ENCODE measurements around the gene KCNQ4. TPM values are rescaled to one million over a fixed set of nuclear protein-coding genes. Genes with fewer than 3 reads are reported as not detected.

KCNQ4 gene
- total and polyA plus RNA-seq, 2 of the 4 experiments (the other 2 are of a cell fraction): 0.07 TPM; not detected in 1

DNA sequence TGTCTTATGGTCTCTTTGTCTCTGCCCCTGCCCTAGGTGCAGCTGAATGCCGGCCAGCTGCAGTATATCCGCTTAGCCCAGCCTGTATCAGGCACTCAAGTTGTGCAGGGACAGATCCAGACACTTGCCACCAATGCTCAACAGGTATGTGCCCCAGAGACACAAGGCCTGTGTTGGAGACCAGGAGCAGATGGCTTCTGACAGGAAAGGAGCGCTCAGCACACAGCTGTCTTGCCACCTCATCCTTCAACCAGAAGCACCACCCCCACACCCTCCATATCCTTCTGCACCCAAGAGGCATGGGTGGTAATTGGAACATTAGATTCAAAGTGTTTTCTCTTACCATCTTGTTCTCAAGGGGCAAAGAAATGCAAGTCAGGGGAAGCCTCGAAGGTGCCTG is 17.0 kb upstream of the KCNQ4 start:
- no peaks in the 10 kb centered on the region for H3K27me3 ChIP-seq (ENCODE audit: control insufficient read depth, insufficient read depth, low read length)
- no peak overlapping the region for H3K4ac ChIP-seq (ENCODE audit: low read depth, low read length)
- intact Hi-C loops (cut with micrococcal nuclease) (no loop called here), in situ Hi-C loops (cut with MboI; ENCODE audit: low sequenced_read_pairs) (no loop called here), dilution Hi-C loops (cut with HindIII; ENCODE audit: low sequenced_read_pairs, unreplicated experiment) (no loop called here)
- H3K56ac ChIP-seq (ENCODE audit: extremely low read depth, insufficient read depth, low read length): no peak overlapping the region
- no peak overlapping the region for H2BK20ac ChIP-seq (ENCODE audit: low read depth, low read length)
- no peaks in the 10 kb centered on the region for H3K9me3 ChIP-seq (ENCODE audit: control insufficient read depth, insufficient read depth, low read length)
- no peak for TF ChIP-seq FOS (IDR thresholded peaks at IDR 0.05; ENCODE audit: low read depth, low read length)
- no peak for TF ChIP-seq RCOR1 (IDR thresholded peaks at IDR 0.05; ENCODE audit: insufficient replicate concordance, low read length)
- TF ChIP-seq RAD21 (IDR thresholded peaks at IDR 0.05; ENCODE audit: low read length): no peak
- TF ChIP-seq BHLHE40 (IDR thresholded peaks at IDR 0.05; ENCODE audit: low read depth, low read length): no peak
- TF ChIP-seq CEBPB (IDR thresholded peaks at IDR 0.05; ENCODE audit: low read depth, low read length): no peak
- no peak for TF ChIP-seq MAFK (IDR thresholded peaks at IDR 0.05; ENCODE audit: low read depth, low read length)
- TF ChIP-seq NFE2L2 (IDR thresholded peaks at IDR 0.05; ENCODE audit: low read depth, low read length): no peak
- no peak for TF ChIP-seq SMC3 (IDR thresholded peaks at IDR 0.05; ENCODE audit: low read depth, low read length)
- H2AK5ac ChIP-seq (ENCODE audit: low read depth, low read length): no peak overlapping the region
- DNase-seq: no peak
- H4K20me1 ChIP-seq (ENCODE audit: insufficient read depth, low read length): no peaks in the 10 kb centered on the region
- no peak overlapping the region for H2BK120ac ChIP-seq (ENCODE audit: low read depth, low read length)
- H2BK15ac ChIP-seq (ENCODE audit: low read depth, low read length): no peak overlapping the region
- H3K9ac ChIP-seq (ENCODE audit: low read depth, low read length): no peak overlapping the region
- H3K9me1 ChIP-seq (ENCODE audit: insufficient read depth, low read length): peaks cover 10% of the 10 kb centered on the region; the same call in 1 of the 2 replicates
- POLR2A ChIA-PET (ENCODE audit: unreplicated experiment): no interaction called here
- H3K4me3 ChIP-seq (ENCODE audit: insufficient read depth, low read depth, low read length): no peak overlapping the region
- H4K5ac ChIP-seq (ENCODE audit: low read depth, low read length): no peak overlapping the region
- H3K23ac ChIP-seq (ENCODE audit: low read depth, low read length): no peak overlapping the region
- no peak overlapping the region for H3K18ac ChIP-seq (ENCODE audit: low read depth, low read length)
- no TSS peak for BruUV-seq (replicated peaks)
- H4K91ac ChIP-seq (ENCODE audit: insufficient read depth, low read depth, low read length): no peak overlapping the region
- H3K36me3 ChIP-seq (ENCODE audit: control insufficient read depth, insufficient read depth, low read length): peaks cover 50% of the 10 kb centered on the region
- no peaks in the 10 kb centered on the region for H3K79me1 ChIP-seq (ENCODE audit: low read depth in 1 of 2, low read length in 2 of 2)
- ATAC-seq (ENCODE audit: low read depth): no peak
- no peak overlapping the region for H3K4me2 ChIP-seq (ENCODE audit: low read depth, low read length)
- CTCF ChIA-PET: no interaction called here
- no peak overlapping the region for H2BK5ac ChIP-seq (ENCODE audit: low read depth, low read length, poor library complexity, severe bottlenecking)
- no peaks in the 10 kb centered on the region for H3K4me1 ChIP-seq (ENCODE audit: control insufficient read depth, insufficient read depth, low read length)
- H2AFZ ChIP-seq (replicated peaks; ENCODE audit: low read length, poor library complexity): no peak overlapping the region
- H3K27ac ChIP-seq (ENCODE audit: insufficient read depth, low read length): no peak overlapping the region
- whole genome bisulfite sequencing, 2 experiments (ENCODE audit: extremely low coverage in 2 of 2, insufficient read length in 1 of 2): 95% methylated on average over 2 of the region's 4 CpGs; no CpG with 5 or more reads in 1 of the 2 experiments
- no peak overlapping the region for H4K8ac ChIP-seq (ENCODE audit: low read depth in 2 of 2, low read length in 2 of 2)
- no peak overlapping the region for H2AK9ac ChIP-seq (replicated peaks; ENCODE audit: low read depth, low read length, poor library complexity)
- no peak overlapping the region for H3K14ac ChIP-seq (replicated peaks; ENCODE audit: low read depth, low read length)

Measured in IMR-90 (cell line).